HG03460 (cell line): ENCODE results near the gene PHETA1.
A peak's percentile ranks its signal among the peaks of the same experiment; 100 is the strongest.

Source experiments
- ATAC-seq: cut with Tn5 transposase; IDR thresholded peaks from one replicate; pipeline ENCODE4 v1.9.1; 2021; ENCODE audit not compliant: unreplicated experiment

PHETA1 gene

GRCh38 chr12:111368788-111369495, at the start of gene PHETA1:
TSS of gene PHETA1 (minus strand) at chr12:111369095. CDS start at chr12:111363427, 5,668 bp downstream.
- ATAC-seq = peak; percentile 94

- no peak for ATAC-seq
Measured at GRCh38 chr12:111418594-111418880, 49.6 kb upstream of the PHETA1 start.

GRCh38 chr12:111417784-111418593, 49.1 kb upstream of the PHETA1 start:
- no peak for ATAC-seq

- no peak for ATAC-seq
Measured at GRCh38 chr12:111417290-111417689, 48.4 kb upstream of the PHETA1 start.

- no peak for ATAC-seq
Measured at GRCh38 chr12:111414711-111415252, 45.9 kb upstream of the PHETA1 start.

GRCh38 chr12:111413442-111414086, 44.7 kb upstream of the PHETA1 start:
- ATAC-seq = no peak

GRCh38 chr12:111412830-111413441, 44.0 kb upstream of the PHETA1 start:
- ATAC-seq = no peak

GRCh38 chr12:111412007-111412829, 43.3 kb upstream of the PHETA1 start:
- ATAC-seq = no peak

- no peak for ATAC-seq
Measured at GRCh38 chr12:111411185-111411764, 42.4 kb upstream of the PHETA1 start.

GRCh38 chr12:111410431-111411184, 41.7 kb upstream of the PHETA1 start:
- no peak for ATAC-seq

- no peak for ATAC-seq
Measured at GRCh38 chr12:111409780-111410430, 41.0 kb upstream of the PHETA1 start.

GRCh38 chr12:111409403-111409779, 40.5 kb upstream of the PHETA1 start:
- no peak for ATAC-seq

- no peak for ATAC-seq
Measured at GRCh38 chr12:111408686-111409402, 39.9 kb upstream of the PHETA1 start.

- no peak for ATAC-seq
Measured at GRCh38 chr12:111408116-111408440, 39.2 kb upstream of the PHETA1 start.

- no peak for ATAC-seq
Measured at GRCh38 chr12:111407377-111408115, 38.7 kb upstream of the PHETA1 start.

GRCh38 chr12:111406474-111407376, 37.8 kb upstream of the PHETA1 start:
- no peak for ATAC-seq
